Endodermal cell (in vitro differentiated cells): ENCODE measurements around the gene ACMSD. TPM values are rescaled to one million over a fixed set of nuclear protein-coding genes. Genes with fewer than 3 reads are reported as not detected.

ENCODE experiments used
- DNase-seq: peaks from one replicate; pipeline ENCODE4 v3.0.0-alpha.2; 2017
- H3K27ac ChIP-seq: 2 replicates; pipeline ENCODE4 v1.5.1; 2013; ENCODE audit warnings: mild to moderate bottlenecking, low read depth, low read length, moderate library complexity
- H3K27me3 ChIP-seq: 2 replicates; pipeline ENCODE4 v1.6.1; 2013; ENCODE audit warnings: mild to moderate bottlenecking, low read length, moderate library complexity; ENCODE audit not compliant: insufficient read depth, control insufficient read depth, poor library complexity, severe bottlenecking
- H3K36me3 ChIP-seq: 2 replicates; pipeline ENCODE4 v1.7.0; 2013; ENCODE audit warnings: mild to moderate bottlenecking, low read length, moderate library complexity; ENCODE audit not compliant: control insufficient read depth, insufficient read depth
- H3K4me1 ChIP-seq: one replicate; pipeline ENCODE4 v1.7.0; 2013; ENCODE audit warnings: low read length; ENCODE audit not compliant: control insufficient read depth, insufficient read depth
- H3K4me3 ChIP-seq: 2 replicates; pipeline ENCODE4 v1.5.1; 2013; ENCODE audit warnings: mild to moderate bottlenecking, low read length, moderate library complexity
- H3K9ac ChIP-seq: 2 replicates; pipeline ENCODE4 v1.6.1; 2013; ENCODE audit warnings: mild to moderate bottlenecking, low read length, moderate library complexity; ENCODE audit not compliant: poor library complexity, severe bottlenecking; ENCODE audit errors: extremely low read depth
- H3K9me3 ChIP-seq: 2 replicates; pipeline ENCODE4 v1.6.1; 2013; ENCODE audit warnings: mild to moderate bottlenecking, low read length, moderate library complexity; ENCODE audit not compliant: control insufficient read depth
- H3K27ac Mint-ChIP-seq: 2 replicates; pipeline ENCODE4 v1.8.0; 2020; ENCODE audit warnings: mixed read lengths
- H3K27me3 Mint-ChIP-seq: 2 replicates; pipeline ENCODE4 v1.8.0; 2021; ENCODE audit warnings: mild to moderate bottlenecking, mixed read lengths; ENCODE audit not compliant: insufficient read depth
- H3K36me3 Mint-ChIP-seq: 2 replicates; pipeline ENCODE4 v1.8.0; 2020; ENCODE audit warnings: low read depth, mixed read lengths
- H3K4me1 Mint-ChIP-seq: 2 replicates; pipeline ENCODE4 v1.8.0; 2020; ENCODE audit warnings: mixed read lengths
- H3K4me3 Mint-ChIP-seq: 2 replicates; pipeline ENCODE4 v1.8.0; 2020; ENCODE audit warnings: mild to moderate bottlenecking, moderate library complexity, mixed read lengths
- H3K9me3 Mint-ChIP-seq: 2 replicates; pipeline ENCODE4 v1.8.0; 2020; ENCODE audit warnings: mild to moderate bottlenecking, mixed read lengths
- CTCF ChIP-seq: fragments of 200-600 bp; sonication (generic); conservative IDR thresholded peaks from 2 replicates; pipeline ENCODE4 v1.5.0; 2021; ENCODE audit warnings: antibody characterized with exemption, mild to moderate bottlenecking
- WGBS, 2 experiments: methylation state at CpG; one replicate each; pipeline versions ENCODE4 v1.1.5 to v1.1.7; 2013; ENCODE audit warnings: missing lambda C conversion rate in 2 of 2, mixed read lengths in 1 of 2; ENCODE audit not compliant: insufficient coverage in 1 of 2, insufficient read length in 1 of 2; 5-methylcytosine and 5-hydroxymethylcytosine counted together
- total RNA-seq, 2 donors: library from RNA; stranded (reverse); fragmentation: NEBNext Ultra II Directional in 1 of 2; extraction: Animal tissue kit (Norgen Biotek cat#: 25700) in 1 of 2; gene quantifications; 2 replicates in 1 of 2; 3 replicates in 1 of 2; pipeline ENCODE4 v1.2.1, GENCODE V29; 2021

Gene ACMSD
- total RNA-seq, 2 donors from 2014 or later: not detected

DNA sequence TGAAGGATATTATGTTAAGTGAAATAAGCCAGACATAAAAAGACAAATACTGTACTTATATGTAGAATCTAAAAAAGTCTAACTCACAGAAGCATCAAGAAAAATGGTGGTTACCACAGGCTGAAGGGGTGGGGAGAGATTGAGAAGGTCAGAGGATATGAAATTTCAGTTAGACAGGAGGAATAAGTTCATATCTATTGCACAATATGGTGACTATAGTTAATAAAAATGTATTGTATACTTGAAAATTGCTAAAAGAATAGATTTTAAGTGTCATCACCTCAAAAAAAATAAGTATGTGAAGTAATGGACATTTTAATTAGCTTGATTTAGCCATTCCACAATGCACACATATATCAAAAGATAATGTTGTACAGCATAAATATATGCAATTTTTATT, 19.8 kb downstream of the ACMSD start:
- Histone ChIP-seq H3K9me3 (no peaks in the 10 kb centered on the region), H3K36me3 (no peaks in the 10 kb centered on the region), H3K4me1 (no peaks in the 10 kb centered on the region), H3K9ac (no peak overlapping the region), H3K4me3 (no peak overlapping the region), H3K27ac (no peak overlapping the region), H3K27me3 (no peaks in the 10 kb centered on the region)
- Mint-ChIP-seq H3K4me1 (no peaks in the 10 kb centered on the region), H3K4me3 (no peak overlapping the region), H3K27ac (no peak overlapping the region), H3K36me3 (no peaks in the 10 kb centered on the region), H3K27me3 (no peaks in the 10 kb centered on the region), H3K9me3 (peaks cover 5% of the 10 kb centered on the region)
- no peak for DNase-seq
- no peak for TF ChIP-seq CTCF

- Histone ChIP-seq H3K4me3 (no peak overlapping the region), H3K4me1 (no peaks in the 10 kb centered on the region), H3K36me3 (no peaks in the 10 kb centered on the region), H3K9ac (no peak overlapping the region), H3K27me3 (no peaks in the 10 kb centered on the region), H3K27ac (no peak overlapping the region), H3K9me3 (no peaks in the 10 kb centered on the region)
- Mint-ChIP-seq H3K27ac (no peak overlapping the region), H3K9me3 (peaks cover 5% of the 10 kb centered on the region), H3K4me3 (no peak overlapping the region), H3K4me1 (no peaks in the 10 kb centered on the region), H3K27me3 (no peaks in the 10 kb centered on the region), H3K36me3 (no peaks in the 10 kb centered on the region)
- 98% methylated on average over 3 of the region's 3 CpGs; no CpG with 5 or more reads in 1 of the 2 experiments for WGBS, 2 experiments
- no peak for DNase-seq
- TF ChIP-seq CTCF: no peak
Observed at GRCh38 chr2:134861173-134861572, 22.8 kb downstream of the ACMSD start.

- H3K36me3 Mint-ChIP-seq: no peaks in the 10 kb centered on the region
- H3K27me3 Mint-ChIP-seq: no peaks in the 10 kb centered on the region
- H3K27ac ChIP-seq: no peak overlapping the region
- no peak overlapping the region for H3K9ac ChIP-seq
- H3K4me3 Mint-ChIP-seq: no peak overlapping the region
- no peaks in the 10 kb centered on the region for H3K4me1 ChIP-seq
- no peaks in the 10 kb centered on the region for H3K36me3 ChIP-seq
- no peak for TF ChIP-seq CTCF
- H3K9me3 Mint-ChIP-seq: peaks cover 5% of the 10 kb centered on the region
- no peaks in the 10 kb centered on the region for H3K9me3 ChIP-seq
- no peaks in the 10 kb centered on the region for H3K4me1 Mint-ChIP-seq
- no peak for DNase-seq
- H3K27ac Mint-ChIP-seq: no peak overlapping the region
- WGBS, 2 experiments: 89 to 100% methylated on average over 2 to 3 of the region's 4 CpGs
- H3K4me3 ChIP-seq: no peak overlapping the region
- no peaks in the 10 kb centered on the region for H3K27me3 ChIP-seq
Observed at GRCh38 chr2:134862069-134862468, 23.7 kb downstream of the ACMSD start.
